Measurements from ENCODE around the gene ANP32E.

DNA sequence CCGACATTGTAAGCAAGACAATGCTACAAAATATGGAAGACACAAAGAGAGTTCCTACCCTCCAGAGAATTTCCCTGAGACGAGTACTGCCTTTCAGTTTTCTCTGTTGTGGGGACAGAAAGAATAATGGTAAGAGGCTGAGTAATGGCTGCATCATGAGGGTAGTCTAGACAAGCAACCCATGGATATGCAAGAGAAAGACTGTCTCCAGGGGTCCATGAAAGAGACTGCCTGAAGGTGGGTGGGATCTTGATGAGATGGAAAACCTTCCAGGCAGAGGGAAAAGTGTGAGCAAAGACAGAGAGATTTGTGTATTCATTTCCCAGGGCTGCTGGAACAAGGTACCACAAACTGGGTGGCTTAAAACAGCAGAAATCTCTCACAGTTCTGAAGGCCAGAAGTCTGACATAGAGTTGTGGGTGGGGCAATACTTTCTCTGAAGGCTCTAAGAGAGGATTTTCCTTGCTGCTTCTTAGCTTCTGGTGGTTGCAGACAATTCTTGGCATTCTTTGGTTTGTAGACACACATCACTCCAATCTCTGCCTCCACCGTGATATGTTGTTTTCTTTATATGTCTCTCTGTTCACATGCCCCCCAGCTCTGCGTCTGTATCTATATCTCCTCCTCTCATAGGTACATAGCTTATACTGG, 41.4 kb downstream of the ANP32E start:
- TF ChIP-seq POLR2A (IDR thresholded peaks at IDR 0.05), result no peak
- TF ChIP-seq, protein P1, sequence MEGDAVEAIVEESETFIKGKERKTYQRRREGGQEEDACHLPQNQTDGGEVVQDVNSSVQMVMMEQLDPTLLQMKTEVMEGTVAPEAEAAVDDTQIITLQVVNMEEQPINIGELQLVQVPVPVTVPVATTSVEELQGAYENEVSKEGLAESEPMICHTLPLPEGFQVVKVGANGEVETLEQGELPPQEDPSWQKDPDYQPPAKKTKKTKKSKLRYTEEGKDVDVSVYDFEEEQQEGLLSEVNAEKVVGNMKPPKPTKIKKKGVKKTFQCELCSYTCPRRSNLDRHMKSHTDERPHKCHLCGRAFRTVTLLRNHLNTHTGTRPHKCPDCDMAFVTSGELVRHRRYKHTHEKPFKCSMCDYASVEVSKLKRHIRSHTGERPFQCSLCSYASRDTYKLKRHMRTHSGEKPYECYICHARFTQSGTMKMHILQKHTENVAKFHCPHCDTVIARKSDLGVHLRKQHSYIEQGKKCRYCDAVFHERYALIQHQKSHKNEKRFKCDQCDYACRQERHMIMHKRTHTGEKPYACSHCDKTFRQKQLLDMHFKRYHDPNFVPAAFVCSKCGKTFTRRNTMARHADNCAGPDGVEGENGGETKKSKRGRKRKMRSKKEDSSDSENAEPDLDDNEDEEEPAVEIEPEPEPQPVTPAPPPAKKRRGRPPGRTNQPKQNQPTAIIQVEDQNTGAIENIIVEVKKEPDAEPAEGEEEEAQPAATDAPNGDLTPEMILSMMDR (IDR thresholded peaks at IDR 0.05), result no peak

Data from vagina (tissue), 2 donors.